ENCODE measurements around the gene ATP2C1.
A peak's percentile ranks its signal among the peaks of the same experiment; 100 is the strongest.
"Not testable (repeated sequence)": the region's sequence is repeated elsewhere in the genome, so short reads cannot be mapped to it uniquely, and the experiment has no call there.

Gene ATP2C1

DNA sequence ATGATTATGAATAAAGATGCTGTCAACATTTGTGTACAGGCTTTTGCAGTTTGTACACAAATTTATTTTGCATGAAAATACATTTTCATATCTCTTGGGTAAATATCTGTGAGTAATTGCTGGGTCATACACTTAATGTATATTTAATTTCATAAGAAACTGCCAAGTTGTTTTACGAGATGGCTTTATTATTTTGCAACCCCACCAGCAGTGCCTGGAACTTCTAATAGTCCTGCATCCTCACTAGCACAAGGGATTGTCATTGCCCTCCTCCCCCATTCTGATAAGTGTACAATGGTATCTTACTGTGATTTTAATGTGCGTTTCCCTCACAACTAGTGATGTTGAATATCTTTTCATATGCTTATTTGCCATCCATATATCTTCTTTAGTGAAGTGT lies 87.6 kb downstream of the ATP2C1 start:
- DNase-seq (ENCODE audit: low spot score): no peak

DNA sequence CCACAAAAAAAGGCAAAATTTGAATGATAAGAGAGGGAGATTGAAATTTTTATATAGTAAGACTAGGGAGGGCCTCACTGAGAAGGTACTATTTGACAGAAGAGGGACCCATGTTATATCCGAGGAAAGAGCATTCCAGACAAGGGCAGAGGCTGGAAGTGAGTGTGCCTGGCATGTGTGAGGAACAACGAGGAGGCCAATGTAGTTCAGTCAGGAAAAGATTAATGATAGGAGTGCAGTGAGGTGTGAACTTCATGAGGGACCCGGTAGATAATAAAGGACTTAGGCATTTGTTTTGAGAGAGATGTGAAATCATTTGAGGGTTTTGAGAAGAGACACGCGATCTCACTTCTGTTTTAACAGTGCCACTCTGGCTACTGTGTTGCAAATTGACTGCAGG lies 96.4 kb downstream of the ATP2C1 start:
- no peak for DNase-seq (ENCODE audit: low spot score)

DNA sequence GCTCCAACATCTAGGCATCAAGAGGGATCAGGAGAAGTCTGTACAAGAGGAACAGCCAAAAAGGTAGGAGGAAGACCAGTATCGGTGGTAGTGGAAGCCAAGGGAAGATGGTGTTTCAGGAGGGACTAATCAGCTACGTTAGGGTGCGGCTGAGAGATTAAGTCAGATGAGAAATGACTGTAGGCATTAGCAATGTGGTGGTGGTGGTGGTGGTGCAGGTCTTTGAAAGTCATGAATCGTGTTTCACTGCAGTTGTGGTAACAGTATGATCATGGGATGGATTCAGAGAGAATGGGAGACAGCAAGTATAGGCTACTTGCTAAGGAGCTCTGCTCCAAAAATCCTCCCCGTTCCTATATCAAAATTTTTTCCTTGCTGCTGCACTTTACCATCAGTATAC lies 97.2 kb downstream of the ATP2C1 start:
- DNase-seq (ENCODE audit: low spot score): no peak

DNA sequence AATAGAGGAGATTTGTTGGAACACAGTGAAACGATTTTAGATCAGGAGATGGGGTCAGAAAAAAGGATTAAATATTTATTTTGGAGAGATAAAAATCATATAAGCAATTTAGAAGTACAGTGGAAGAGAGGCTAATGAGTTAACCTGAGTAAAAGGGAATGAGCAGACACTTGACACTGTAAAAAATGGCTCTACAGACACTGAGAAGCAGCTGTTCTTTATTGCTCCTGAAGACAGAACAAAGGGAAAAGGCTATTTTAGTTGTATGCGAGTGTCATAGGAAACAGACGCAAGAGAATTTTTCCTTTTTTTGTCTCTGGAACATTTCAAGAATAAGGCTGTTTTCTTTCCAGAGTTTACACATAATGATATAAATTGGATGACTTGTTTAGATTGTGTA lies 98.5 kb downstream of the ATP2C1 start:
- DNase-seq (ENCODE audit: low spot score): no peak

DNA sequence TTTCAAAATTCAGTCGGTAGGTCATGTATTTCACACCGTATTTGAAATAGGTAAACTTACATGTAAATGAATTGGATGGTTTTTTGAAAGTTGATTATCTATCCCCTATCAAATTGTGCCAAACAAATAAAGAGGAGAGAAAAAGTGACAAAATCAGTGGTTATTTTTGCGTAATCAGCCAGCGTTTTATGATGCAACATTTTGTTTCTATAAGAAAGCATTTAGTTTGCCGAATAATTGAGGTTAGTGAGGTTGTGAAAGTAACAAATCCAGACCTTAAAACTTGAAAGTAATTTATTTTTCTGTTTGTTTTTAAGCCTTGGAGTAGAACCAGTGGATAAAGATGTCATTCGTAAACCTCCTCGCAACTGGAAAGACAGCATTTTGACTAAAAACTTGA lies 103.4 kb downstream of the ATP2C1 start:
- DNase-seq (ENCODE audit: low spot score): no peak

DNA sequence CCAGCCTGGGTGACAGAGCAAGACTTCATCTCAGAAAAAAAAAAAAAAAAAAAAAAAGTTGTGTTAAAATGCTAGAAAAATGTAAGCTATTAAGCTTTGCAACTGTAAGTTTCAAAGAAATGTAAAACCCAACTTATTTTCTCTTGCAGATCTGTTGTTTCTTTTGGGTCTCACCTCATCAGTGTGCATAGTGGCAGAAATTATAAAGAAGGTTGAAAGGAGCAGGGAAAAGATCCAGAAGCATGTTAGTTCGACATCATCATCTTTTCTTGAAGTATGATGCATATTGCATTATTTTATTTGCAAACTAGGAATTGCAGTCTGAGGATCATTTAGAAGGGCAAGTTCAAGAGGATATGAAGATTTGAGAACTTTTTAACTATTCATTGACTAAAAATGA lies 107.2 kb downstream of the ATP2C1 start:
- DNase-seq (ENCODE audit: low spot score): no peak

DNA sequence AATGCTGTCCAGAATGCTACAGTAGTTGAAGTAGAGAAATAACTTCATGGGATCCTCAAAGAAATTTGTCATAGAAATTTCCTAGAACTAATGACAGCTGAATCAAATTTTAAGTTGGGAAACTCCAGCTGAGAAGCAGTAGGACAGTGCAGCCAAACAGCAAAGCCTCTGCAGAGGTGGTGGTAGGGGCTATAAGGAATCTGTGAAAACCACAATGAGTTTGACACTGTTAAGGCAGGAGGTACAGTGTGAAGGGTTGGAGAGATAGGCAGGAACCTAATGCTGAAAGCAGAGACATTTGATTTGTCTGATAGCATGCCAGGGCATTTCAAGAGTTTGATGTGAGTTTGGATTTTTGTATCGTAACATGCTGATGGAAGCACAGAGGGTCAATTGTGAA lies 110.7 kb downstream of the ATP2C1 start:
- no peak for DNase-seq (ENCODE audit: low spot score)

DNA sequence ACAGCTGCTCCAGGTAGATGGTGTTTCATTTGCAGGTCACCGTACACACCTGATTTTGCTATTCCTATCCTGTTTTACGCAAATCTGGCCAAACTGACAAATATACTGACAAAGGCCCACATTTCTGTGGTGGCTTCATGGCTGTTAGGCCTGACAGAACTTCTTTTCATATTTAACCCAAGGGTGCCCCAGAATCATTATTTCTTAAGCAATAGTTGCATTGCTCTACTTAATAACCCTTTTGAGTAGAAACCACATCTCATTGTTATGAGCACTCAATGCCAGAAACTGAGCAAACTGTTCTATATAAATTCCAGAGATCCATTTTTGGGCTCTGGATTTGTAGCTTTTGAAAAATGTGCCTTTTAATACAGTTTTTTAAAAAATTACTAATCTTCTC lies 113.4 kb downstream of the ATP2C1 start:
- DNase-seq (ENCODE audit: low spot score): no peak

DNA sequence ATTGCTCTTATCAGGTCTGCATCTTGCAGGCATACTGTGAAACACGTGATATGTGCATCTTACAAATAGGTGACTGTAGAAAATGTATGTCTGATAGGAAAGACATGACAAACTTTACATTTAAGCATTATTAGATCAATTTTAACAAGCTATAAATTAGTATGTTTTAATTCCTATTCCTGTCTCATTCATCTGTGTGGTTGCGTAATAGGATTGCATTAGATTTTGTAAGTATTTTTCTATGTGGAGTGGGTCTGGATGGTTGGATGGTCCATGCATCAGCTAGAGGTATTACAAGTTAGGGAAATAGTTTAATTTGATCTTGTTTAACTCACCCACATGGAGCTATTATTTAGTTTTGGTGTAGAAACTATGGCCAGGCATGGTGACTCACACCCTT lies 113.9 kb downstream of the ATP2C1 start:
- DNase-seq (ENCODE audit: low spot score): no peak

DNA sequence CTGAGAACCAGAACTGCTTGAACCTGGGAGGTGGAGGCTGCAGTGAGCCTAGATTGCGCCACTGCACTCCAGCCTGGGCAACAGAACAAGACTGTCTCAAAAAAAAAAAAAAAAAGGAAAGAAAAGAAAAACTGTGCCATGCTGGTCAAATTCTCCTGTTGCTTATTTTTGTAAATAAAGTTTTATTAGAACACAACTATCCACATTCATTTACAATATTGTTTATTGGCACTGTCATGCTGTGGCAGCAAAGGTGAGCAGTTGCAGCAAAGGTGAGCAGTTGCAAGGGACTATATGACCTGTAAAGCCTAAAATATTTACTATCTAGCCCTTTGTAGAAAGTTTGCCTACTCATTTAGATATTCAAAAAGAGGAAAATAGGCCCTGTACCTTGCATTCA lies 114.4 kb downstream of the ATP2C1 start:
- DNase-seq (ENCODE audit: low spot score): no peak

DNA sequence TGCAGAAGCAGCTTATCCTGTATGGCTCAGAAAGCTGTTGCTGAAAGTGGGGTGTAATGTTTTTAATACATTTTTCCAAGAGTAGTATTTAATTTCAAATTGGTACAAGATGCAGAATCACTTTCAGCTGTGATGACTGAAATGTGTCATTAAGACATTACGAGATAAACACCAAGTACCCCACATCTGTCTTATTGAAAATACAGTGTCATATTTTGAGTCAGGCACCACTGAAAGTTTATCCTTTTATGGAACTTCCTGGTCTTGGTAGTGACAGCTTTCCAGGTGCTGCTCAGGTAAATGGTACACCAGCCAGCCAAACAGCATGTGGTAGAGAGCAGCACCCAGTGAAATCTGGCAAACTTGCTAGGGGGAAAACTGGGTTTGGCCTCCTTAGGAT lies 115.8 kb downstream of the ATP2C1 start:
- no peak for DNase-seq (ENCODE audit: low spot score)

DNA sequence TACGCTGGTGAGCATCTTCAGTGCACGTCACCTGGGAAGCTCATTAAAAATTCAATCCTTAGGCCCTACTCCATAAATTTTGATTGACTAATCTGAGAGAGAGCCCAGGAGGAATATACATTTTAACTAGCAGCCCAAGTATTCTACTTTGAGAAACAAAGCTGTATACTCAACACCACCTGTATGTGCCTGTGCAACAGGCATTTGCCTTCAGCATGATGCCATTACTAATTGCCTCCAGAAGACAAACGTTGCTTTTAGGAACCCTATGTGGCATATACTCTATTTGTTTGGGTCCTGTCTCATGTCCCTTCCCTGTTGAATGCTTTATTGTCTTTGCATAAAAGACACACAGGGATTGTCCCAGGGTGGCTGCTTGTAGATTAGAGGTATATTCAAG lies 125.1 kb downstream of the ATP2C1 start:
- no peak for DNase-seq (ENCODE audit: low spot score)

DNA sequence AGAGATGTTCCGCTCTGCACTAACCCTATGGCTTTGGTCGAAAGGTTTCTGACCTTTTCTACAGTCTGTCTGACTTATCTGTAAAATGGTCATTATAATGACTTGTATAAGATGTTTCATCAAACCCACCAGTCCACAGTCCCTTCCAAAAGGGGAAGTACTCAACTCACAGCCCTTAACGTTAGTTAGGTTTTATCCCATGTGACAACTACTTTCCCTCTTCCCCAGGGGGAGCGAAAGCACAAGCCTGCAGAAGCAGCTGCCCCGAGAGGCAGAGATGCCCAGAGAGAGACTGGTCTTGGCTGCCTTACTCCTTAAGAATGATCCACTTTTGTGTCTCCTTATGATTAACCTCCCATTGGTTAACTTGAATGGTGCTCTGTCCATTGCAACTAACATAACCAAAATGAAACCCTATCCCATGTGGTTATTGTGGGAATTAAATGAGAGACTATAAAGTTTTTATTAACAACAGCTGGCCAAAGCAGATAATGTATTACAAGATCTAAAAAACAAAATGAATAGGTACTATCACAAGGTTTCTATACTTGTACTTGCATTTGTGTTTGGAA lies 126.3 kb downstream of the ATP2C1 start:
- DNase-seq (ENCODE audit: low spot score): no peak

DNA sequence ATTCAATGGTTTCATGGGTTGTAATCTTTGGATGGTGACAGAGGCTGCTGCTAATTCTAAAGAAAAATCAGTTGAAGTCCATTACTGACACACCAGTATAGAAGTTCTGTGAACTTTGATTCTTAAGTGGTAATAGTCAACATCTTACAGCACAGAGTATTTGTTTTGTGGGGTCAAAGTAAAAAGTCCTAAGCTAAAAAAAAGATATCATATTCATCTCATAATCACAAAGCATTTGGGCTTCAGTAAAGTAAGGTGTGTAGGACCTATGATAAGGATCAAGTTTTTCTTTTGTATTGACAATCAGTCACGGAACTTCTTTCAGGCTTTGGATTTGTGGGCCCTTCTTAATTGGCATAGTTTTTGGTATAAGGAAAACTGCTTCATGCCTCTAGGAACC lies 131.7 kb downstream of the ATP2C1 start:
- DNase-seq (ENCODE audit: low spot score): no peak

DNA sequence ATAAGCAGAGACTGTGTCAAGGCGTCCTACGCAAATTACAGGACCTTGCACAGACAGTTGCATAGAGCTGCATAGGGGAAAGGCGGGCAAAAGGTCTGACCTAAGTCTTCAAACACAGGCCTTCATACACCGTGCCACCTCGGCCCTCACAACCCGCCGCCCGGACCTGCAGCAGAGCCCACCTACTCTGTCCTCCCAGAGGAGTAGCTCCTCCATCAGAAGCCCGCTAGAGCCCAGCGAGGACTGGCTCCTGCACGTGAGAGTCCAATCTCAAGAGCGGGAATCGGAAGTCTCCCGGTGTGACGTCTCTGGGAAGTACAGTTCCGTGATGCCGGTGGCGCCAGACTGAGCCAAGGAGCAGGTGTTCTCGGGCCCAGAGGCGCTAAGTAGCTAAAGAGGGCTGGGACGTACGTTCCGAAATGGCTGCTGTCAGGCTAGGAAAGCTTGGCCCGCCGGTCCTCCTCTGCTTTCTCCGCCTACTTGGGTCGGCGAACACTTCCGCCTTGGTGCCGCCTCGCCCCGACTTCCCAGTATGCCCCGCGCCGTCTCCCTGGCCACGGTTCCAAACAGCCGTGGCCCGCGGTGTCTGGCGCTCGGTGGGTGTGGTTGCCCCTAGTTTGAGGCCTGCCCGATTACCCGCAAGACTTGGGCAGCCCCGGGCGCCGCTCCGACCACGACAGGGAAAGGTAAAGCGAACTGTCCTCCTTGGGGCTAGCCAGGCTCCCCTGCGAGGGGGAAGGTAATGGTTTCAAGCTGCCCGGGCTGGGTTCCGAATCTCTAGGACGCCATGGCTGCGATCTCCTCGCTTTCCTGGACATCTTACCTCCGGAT lies 132.7 kb downstream of the ATP2C1 start, which contains the start of the genes ASTE1 and NEK11:
TSS of gene ASTE1 (minus strand) at position 505 of the 831 bp plus-strand sequence. CDS start 1,519 bp downstream, outside the sequence.
TSS of gene NEK11 (plus strand) at position 557 of the 831 bp plus-strand sequence. CDS start 2,832 bp downstream, outside the sequence.
- peak; percentile 87 for DNase-seq (ENCODE audit: low spot score)

DNA sequence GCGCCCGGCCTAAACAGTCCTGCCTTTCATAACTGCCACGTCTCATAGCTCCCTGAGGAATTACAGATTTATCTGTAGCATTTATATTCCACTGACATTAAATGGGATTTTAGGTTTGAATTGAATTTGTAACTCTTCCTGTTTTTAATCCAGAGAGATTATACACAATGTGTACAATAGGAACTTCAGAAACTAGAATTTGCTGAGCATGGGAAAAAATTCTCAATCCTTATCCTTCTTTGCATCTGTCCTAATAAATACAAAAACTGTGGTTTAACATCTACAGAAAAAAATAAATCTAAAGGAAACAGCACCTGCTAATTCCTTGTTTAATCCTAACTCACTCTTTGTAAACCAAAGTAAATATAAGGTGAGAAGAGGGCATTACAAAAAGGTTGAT lies 135.0 kb downstream of the ATP2C1 start:
- no peak for DNase-seq (ENCODE audit: low spot score)

DNA sequence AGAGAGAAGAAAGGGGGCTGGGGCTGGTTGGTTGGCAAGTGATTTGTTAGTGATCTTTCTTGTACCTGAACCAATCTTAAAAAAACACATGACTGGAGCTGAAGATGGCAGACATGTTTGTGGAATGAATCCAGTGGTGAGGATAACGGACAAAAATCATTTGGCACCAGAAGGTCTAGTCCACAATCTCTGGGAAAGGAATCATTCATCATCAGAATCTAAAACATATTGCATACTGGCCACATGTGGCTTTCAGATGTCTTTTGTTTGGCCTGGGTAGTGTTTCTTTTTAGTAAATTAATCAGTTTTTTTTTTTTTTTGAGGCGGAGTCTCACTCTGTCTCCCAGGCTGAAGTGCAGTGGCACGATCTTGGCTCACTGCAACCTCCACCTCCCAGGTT lies 137.8 kb downstream of the ATP2C1 start:
- no peak for DNase-seq (ENCODE audit: low spot score)

DNA sequence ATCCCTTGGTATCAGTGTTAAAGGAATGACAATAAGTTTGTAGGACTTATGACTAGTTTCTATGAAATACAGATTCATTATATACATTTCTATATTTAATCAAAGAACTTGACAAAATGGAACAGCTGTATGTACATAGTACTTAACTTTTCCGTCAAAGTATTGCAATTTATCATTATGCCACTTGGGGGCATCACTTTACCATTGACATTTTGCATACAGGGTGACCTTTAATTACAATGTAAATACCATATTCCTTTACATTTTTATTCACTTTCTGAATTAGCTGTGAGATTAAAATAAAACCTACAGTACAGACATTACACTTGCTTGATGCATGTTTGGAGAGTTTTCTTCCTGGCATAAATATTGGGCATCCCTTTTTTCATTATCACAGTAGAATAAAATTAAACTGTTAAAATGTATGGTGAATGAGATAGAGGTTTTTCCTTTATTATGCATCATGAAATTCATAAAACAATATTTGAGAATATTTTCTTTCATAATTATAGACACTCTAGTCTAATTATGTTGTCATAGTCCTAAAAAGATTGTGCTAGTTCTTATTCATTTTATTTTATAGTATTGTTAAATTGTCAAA lies 139.7 kb downstream of the ATP2C1 start:
- DNase-seq (ENCODE audit: low spot score): peak; percentile 32

DNA sequence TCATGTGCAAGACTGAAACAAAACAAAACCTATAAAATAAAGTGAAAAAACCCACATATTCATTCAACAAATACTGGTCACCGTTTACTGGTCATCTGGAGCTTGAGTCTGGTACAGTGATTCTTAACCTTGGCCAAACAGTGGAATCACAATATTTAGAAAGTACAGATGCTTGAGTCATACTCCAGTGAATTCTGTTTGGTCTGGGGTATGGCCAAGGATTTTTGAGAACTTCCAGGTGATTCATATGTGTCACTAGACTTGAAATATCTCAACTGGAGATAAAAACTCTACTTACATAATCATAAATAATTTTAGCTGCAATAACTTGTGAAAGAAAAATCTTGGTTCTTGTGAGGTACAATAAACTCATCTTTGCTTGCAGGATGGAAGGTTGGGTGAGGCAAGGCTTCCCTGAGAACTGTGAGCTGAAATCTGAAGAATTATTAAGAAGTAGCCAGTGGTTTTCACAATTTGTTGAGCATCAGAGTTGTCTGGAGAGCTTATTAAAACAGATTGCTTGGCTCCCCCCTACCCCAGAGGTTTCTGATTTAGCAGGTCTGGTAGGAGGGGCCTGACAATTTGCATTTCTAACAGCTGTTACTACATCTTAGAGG lies 142.4 kb downstream of the ATP2C1 start:
- DNase-seq (ENCODE audit: low spot score): no peak

DNA sequence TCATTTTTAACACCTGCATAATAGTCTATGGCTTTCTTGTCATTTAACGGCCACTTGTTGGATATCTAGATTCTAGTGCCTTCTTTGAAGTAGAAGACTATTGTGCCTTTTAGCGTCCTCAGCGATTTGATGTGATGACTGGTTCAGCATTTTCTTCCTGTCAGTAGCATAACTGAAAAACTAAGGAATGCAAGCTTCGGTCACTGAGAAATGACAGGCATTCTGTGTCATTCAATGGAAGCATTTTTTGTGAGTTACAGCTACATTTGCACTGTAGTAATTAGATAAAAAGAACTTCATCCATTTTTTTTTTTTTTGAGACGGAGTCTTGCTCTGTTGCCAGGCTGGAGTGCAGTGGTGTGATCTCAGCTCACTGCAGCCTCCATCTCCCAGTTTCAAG lies 143.1 kb downstream of the ATP2C1 start:
- DNase-seq (ENCODE audit: low spot score): no peak

DNA sequence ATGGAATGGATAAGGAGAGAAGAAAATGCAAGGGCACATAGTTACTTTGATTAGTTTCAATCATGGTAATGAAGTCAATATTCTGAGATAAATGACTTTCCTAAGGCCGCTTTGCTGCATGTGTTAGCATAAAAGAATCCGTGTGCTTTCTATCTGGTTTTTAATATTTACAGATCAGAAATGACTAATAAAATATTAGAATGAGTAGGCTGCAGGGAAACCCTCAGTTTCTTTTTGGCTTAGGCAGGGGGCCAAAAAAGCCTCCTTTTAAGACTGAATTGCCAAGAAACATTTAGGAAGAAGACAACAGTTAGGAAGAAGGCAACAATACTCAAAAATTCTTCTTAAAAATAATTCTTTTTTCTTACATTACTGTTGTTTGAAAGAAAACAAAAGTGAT lies 144.4 kb downstream of the ATP2C1 start:
- DNase-seq (ENCODE audit: low spot score): no peak

DNA sequence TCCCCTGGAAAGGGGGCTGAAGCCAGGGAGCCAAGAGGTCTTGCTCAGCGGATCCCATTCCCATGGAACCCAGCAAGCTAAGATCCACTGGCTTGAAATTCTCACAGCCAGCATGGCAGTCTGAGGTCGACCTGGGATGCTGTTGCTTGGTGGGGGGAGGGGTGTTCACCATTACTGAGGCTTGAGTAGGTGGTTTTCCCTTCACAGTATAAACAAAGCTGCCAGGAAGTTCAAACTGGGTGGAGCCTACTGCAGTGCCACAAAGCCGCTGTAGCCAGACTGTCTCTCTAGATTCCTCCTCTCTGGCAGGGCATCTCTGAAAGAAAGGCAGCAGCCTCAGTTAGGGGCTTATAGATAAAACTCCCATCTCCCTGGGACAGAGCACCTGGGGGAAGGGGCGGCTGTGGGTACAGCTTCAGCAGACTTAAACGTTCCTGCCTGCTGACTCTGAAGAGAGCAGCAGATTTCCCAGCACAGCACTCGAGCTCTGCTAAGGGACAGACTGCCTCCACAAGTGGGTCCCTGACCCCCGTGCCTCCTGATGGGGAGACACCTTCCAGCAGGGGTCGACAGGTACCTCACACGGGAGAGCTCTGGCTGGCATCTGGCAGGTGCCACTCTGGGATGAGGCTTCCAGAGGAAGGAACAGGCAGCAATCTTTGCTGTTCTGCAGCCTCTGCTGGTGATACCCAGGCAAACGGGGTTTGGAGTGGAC lies 148.5 kb downstream of the ATP2C1 start:
- not testable (repeated sequence) for DNase-seq (ENCODE audit: low spot score)

Measured in SW480 (cell line).